GF-D8 (cell line): ENCODE measurements around the gene PRR23E.

Experiments
- DNase-seq: peaks from one replicate; lab custom pipeline; 2025; lab: John Stamatoyannopoulos, UW

PRR23E gene

DNA sequence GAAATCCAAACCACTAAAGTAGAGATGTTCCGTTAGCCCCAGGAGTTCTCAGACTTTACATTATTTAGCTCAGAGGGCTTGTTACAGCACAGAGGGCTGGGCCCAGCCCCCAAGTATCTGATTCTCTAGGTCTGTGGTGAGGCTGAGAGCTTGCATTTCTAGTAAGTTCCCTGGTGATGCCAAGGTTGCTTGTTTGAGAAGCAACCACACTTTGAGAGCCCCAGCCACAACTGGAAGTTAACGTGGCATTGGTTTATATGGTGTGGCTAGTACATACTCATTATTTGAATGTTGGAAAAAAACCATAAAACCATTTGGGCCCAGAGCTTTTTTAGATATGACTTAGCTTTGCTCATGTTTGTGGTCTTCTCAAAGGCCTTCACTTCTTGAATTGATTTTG lies 35.9 kb downstream of the PRR23E start:
- no peak for DNase-seq

DNA sequence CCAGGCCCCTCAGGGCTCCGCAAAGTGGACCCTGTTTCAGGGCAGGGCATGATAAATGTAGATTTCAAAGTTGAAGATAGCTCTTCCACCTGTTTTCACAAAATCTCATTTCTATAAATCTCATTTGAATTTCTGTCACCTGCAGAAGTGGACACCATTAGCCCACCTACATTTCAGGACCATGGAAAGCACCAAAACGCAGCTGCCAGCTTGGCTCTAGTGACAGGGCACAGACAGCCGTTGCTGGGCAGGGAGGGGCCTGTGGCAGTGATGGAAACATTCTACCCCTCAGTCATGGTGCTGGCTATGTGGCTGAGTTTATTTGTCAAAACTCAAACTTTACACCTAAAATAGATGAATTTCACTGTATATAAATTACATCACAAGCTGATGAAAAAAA lies 40.4 kb downstream of the PRR23E start:
- DNase-seq = no peak

DNA sequence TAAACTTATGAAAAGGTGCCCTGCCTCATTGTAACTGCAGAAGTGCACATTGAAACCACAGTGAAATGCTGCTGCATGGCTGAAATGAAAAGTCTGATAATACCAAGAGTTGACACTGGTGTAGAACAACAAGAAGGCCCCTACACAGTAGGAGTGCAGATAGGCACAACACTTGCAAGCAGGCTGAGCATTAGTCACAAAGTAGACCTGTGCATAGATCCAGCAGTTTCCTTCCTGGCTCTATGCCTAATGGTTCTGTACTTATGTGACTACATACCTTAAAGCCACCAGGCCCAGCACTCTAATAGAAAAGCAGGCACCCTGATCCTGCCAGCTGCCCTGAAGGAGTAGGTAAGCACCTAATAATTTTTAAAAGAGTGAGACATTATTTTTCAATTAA lies 41.8 kb downstream of the PRR23E start:
- no peak for DNase-seq

DNA sequence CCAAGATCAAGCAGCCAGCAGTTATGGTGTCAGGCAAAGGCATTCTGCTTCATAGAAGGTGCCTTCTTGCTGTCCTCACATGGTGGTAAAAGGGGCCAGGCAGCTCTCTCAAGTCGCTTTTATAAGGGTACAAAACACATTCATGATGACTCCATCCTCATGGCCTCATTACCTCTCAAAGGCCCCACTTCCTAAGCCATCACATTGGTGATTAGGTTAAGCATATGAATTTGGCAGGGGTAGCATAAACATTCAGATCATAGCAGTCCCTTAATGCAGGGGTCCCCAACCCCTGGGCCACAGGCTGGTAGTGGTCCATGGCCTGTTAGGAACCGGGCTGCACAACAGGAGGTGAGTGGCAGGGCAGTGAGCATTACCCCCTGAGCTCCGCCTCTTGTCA lies 42.8 kb downstream of the PRR23E start:
- no peak for DNase-seq

DNA sequence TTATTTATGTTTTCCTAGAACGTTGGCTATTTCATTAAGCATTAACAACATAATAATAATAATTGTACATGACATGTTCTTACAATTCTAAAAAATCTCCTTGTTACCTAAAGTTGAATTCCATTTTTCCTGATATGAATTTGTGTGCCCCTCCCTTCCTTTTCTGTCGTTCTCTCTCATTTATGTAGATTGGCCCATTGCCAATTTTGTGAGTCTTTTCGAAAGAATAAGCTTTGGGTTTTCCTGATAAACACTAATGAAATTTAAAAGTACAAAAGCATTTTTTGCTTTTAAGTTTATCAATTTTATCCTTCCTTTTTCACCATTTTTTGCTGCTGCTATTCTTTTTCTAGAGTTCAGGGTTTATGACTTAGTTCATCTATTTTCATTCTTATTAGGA lies 44.9 kb downstream of the PRR23E start:
- no peak for DNase-seq

DNA sequence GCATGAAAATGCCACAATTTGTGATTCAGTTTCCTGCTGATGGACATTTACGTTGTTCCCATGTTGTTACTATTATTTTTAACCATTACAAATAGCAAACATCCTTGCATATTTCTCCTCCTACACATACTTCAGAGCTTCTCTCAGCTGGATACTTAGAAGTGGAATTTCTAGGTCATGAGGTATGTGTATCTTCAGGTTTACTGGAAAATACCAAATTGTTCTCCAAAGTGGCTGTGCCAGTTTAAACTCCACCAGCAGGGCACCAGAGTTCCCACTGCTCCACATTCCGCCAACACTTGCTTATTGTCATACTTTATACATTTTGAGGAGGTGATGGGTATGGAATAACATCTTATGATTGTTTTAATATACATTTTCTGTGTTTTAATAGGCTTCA lies 45.7 kb downstream of the PRR23E start:
- no peak for DNase-seq

DNA sequence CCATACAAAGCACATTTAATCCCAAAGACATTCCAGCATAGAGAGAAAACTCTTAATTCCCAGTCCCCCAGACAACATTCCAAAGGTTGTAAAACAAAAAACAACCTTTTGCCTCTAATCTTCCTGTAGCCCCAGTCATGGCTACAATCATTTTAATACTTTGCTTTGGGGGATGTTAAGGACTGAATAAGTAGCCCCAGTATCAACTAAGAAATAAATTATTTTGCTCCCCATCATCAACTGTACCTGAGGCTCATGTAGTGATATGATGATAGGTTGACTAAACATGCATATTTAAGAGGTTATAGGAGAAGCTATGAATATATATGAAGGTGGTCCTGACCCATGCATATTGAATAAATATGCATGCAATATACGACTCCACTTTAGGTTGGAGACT lies 54.4 kb downstream of the PRR23E start:
- DNase-seq = no peak
